ENCODE results near the gene TSPAN9.

- TF ChIP-seq GATA2 (IDR thresholded peaks at IDR 0.05; ENCODE audit: low read depth, low read length) (no peak), GATA3 (IDR thresholded peaks at IDR 0.05; ENCODE audit: low read depth, low read length) (no peak)
Observed at GRCh38 chr12:3325736-3326135, 248.6 kb downstream of the TSPAN9 start.

Measured in SH-SY5Y (cell line).